Testis (tissue), 3 donors: Measurements from ENCODE around the gene ADAP1. TPM values are rescaled to one million over a fixed set of nuclear protein-coding genes. Genes with fewer than 3 reads are reported as not detected.

Source experiments
- DNase-seq: peaks from one replicate; pipeline ENCODE4 v3.0.0-alpha.2; 2019
- H3K27ac ChIP-seq, 2 donors: fragments of 200-600 bp; sonication (generic); one replicate each; pipeline ENCODE4 v1.5.1; 2019
- H3K27me3 ChIP-seq: fragments of 200-600 bp; sonication (generic); one replicate; pipeline ENCODE4 v1.5.1; 2019
- H3K36me3 ChIP-seq: fragments of 200-600 bp; sonication (generic); one replicate; pipeline ENCODE4 v1.5.1; 2017; ENCODE audit warnings: low read depth; ENCODE audit errors: missing control alignments
- H3K4me1 ChIP-seq: fragments of 200-600 bp; sonication (generic); one replicate; pipeline ENCODE4 v1.5.1; 2019
- H3K4me3 ChIP-seq, 2 donors: fragments of 200-600 bp; sonication (generic); one replicate each; pipeline ENCODE4 v1.5.1; 2017 to 2019
- H3K9me3 ChIP-seq: fragments of 200-600 bp; sonication (generic); one replicate; pipeline ENCODE4 v1.5.1; 2017
- CTCF ChIP-seq, 3 experiments: fragments of 450-650 bp in 2 of 3; fragments of 200-600 bp in 1 of 3; sonication (generic) in 1 of 3; IDR thresholded peaks; one replicate each; pipeline ENCODE4 v1.5.1; 2016 to 2019; ENCODE audit warnings: antibody characterized with exemption in 3 of 3, mild to moderate bottlenecking in 2 of 3, moderate library complexity in 1 of 3
- POLR2A ChIP-seq: fragments of 450-650 bp; IDR thresholded peaks from one replicate; pipeline ENCODE4 v1.6.1; 2017; ENCODE audit warnings: antibody characterized with exemption, mild to moderate bottlenecking, moderate library complexity
- WGBS, 2 donors: methylation state at CpG; one replicate each; pipeline ENCODE4 v1.1.5; 2018; 5-methylcytosine and 5-hydroxymethylcytosine counted together
- intact Hi-C: fragments of 100-400 bp; cut with DNase I; formaldehyde crosslinking; loops from one replicate; pipeline ENCODE4 v1.15.1; 2023; ENCODE audit warnings: low total_unique reads
- polyA plus RNA-seq: library from polyadenylated mRNA; stranded (reverse); fragments of 350-450 nt; fragmentation: Illumina TruSeq; extraction: RNeasy Lipid Tissue Mini Kit (QIAGEN cat#74804); gene quantifications from one replicate; pipeline ENCODE4 v1.2.3, GENCODE V29; 2014; ENCODE audit warnings: low read depth, low replicate concordance; ENCODE audit not compliant: insufficient read depth
- total RNA-seq, 2 donors: library from RNA; depleted of rRNA; stranded (reverse); fragments of >200 nt; gene quantifications; one replicate each; pipeline ENCODE4 v1.2.3, GENCODE V29; 2016

The ADAP1 gene
- total and polyA plus RNA-seq, 3 donors from 2014 or later = 2.4 to 10.9 (median 6.1) TPM

GRCh38 chr7:898460-898854 lies 56.0 kb downstream of the ADAP1 start:
- H3K27me3 ChIP-seq = no peaks in the 10 kb centered on the region
- peaks cover 5% of the 10 kb centered on the region for H3K36me3 ChIP-seq
- H3K27ac ChIP-seq = no peak overlapping the region
- H3K9me3 ChIP-seq = no peaks in the 10 kb centered on the region
- no peak for DNase-seq
- intact Hi-C loops = no loop called here
- no peak for TF ChIP-seq POLR2A
- no peak for TF ChIP-seq CTCF (IDR thresholded peaks at IDR 0.05)
- H3K4me3 ChIP-seq = no peak overlapping the region
- 89% methylated on average over 7 to 18 of the region's 18 CpGs for WGBS, 2 donors
- no peaks in the 10 kb centered on the region for H3K4me1 ChIP-seq

- Histone ChIP-seq H3K27me3 (no peaks in the 10 kb centered on the region), H3K4me3 (no peak overlapping the region), H3K27ac (no peak overlapping the region), H3K36me3 (peaks cover 5% of the 10 kb centered on the region), H3K9me3 (no peaks in the 10 kb centered on the region), H3K4me1 (no peaks in the 10 kb centered on the region)
- TF ChIP-seq POLR2A (no peak), CTCF (IDR thresholded peaks at IDR 0.05) (no peak)
- DNase-seq = no peak
- WGBS, 2 donors = 47 to 67% methylated on average over 12 to 27 of the region's 27 CpGs
- intact Hi-C loops = no loop called here
Observed at GRCh38 chr7:897771-898376, 56.6 kb downstream of the ADAP1 start.

GRCh38 chr7:897086-897485 lies 57.4 kb downstream of the ADAP1 start:
- Histone ChIP-seq H3K4me3 (no peak overlapping the region), H3K27ac (no peak overlapping the region), H3K27me3 (no peaks in the 10 kb centered on the region), H3K9me3 (no peaks in the 10 kb centered on the region), H3K4me1 (no peaks in the 10 kb centered on the region), H3K36me3 (peaks cover 5% of the 10 kb centered on the region)
- TF ChIP-seq CTCF (IDR thresholded peaks at IDR 0.05) (no peak), POLR2A (no peak)
- intact Hi-C loops = no loop called here
- DNase-seq = no peak
- 80 to 90% methylated on average over 2 to 14 of the region's 14 CpGs for WGBS, 2 donors

- H3K4me1 ChIP-seq = no peaks in the 10 kb centered on the region
- no peak overlapping the region for H3K27ac ChIP-seq
- no peak for TF ChIP-seq POLR2A
- DNase-seq = no peak
- 96% methylated on average over 21 to 42 of the region's 42 CpGs for WGBS, 2 donors
- intact Hi-C loops = no loop called here
- H3K4me3 ChIP-seq = no peak overlapping the region
- H3K9me3 ChIP-seq = no peaks in the 10 kb centered on the region
- H3K27me3 ChIP-seq = no peaks in the 10 kb centered on the region
- peaks cover 5% of the 10 kb centered on the region for H3K36me3 ChIP-seq
Observed at GRCh38 chr7:896346-897075, 58.0 kb downstream of the ADAP1 start.

- TF ChIP-seq POLR2A (no peak), CTCF (IDR thresholded peaks at IDR 0.05) (no peak)
- H3K27me3 ChIP-seq = no peaks in the 10 kb centered on the region
- no peak overlapping the region for H3K4me3 ChIP-seq
- no peak overlapping the region for H3K27ac ChIP-seq
- H3K36me3 ChIP-seq = peaks cover 5% of the 10 kb centered on the region
- no peaks in the 10 kb centered on the region for H3K9me3 ChIP-seq
- 96% methylated on average over 28 to 52 of the region's 52 CpGs for WGBS, 2 donors
- no peaks in the 10 kb centered on the region for H3K4me1 ChIP-seq
- no peak for DNase-seq
- intact Hi-C loops = no loop called here
Observed at GRCh38 chr7:895451-896052, 58.9 kb downstream of the ADAP1 start.
